ENCODE measurements around the gene NSUN6. TPM values are rescaled to one million over a fixed set of nuclear protein-coding genes. Genes with fewer than 3 reads are reported as not detected.

The NSUN6 gene
- total RNA-seq, 6 donors from 2014 or later: 5.9 to 35.6 (median 16.0) TPM

- H3K4me3 ChIP-seq: no peak overlapping the region
These were observed 136.8 kb downstream of the NSUN6 start for GRCh38 chr10:18514537-18514936.

GRCh38 chr10:18508587-18508986 lies 142.8 kb downstream of the NSUN6 start:
- no peaks in the 10 kb centered on the region for H3K9me3 ChIP-seq
- H3K4me1 ChIP-seq: no peaks in the 10 kb centered on the region
- WGBS, 2 donors: 77 to 78% methylated on average over 4 of the region's 4 CpGs
- H3K36me3 ChIP-seq: no peaks in the 10 kb centered on the region
- no peaks in the 10 kb centered on the region for H3K27me3 ChIP-seq
- no peak for TF ChIP-seq CTCF (IDR thresholded peaks at IDR 0.05)
- TF ChIP-seq POLR2A (IDR thresholded peaks at IDR 0.05): no peak
- TF ChIP-seq POLR2AphosphoS5 (IDR thresholded peaks at IDR 0.05): no peak
- no peak for TF ChIP-seq EP300 (IDR thresholded peaks at IDR 0.05)
- H3K27ac ChIP-seq: no peak overlapping the region
- DNase-seq: no peak
- no peak overlapping the region for H3K4me3 ChIP-seq
- ATAC-seq (ENCODE audit: low FRiP score in 2 of 2): no peak

More at GRCh38 chr10:18514537-18514936, 136.8 kb downstream of the NSUN6 start:
- Histone ChIP-seq H3K27me3 (no peaks in the 10 kb centered on the region), H3K36me3 (no peaks in the 10 kb centered on the region), H3K9me3 (no peaks in the 10 kb centered on the region), H3K4me1 (no peaks in the 10 kb centered on the region), H3K27ac (no peak overlapping the region)
- ATAC-seq (ENCODE audit: low FRiP score in 2 of 2) (no peak), DNase-seq (no peak)
- TF ChIP-seq CTCF (IDR thresholded peaks at IDR 0.05) (no peak), POLR2AphosphoS5 (IDR thresholded peaks at IDR 0.05) (no peak), POLR2A (IDR thresholded peaks at IDR 0.05) (no peak), EP300 (IDR thresholded peaks at IDR 0.05) (no peak)

GRCh38 chr10:18505456-18506118 lies 145.8 kb downstream of the NSUN6 start:
- Histone ChIP-seq H3K4me3 (no peak overlapping the region), H3K27me3 (no peaks in the 10 kb centered on the region), H3K9me3 (no peaks in the 10 kb centered on the region), H3K27ac (no peak overlapping the region), H3K4me1 (no peaks in the 10 kb centered on the region), H3K36me3 (no peaks in the 10 kb centered on the region)
- ATAC-seq (ENCODE audit: low FRiP score in 2 of 2) (no peak), DNase-seq (no peak)
- TF ChIP-seq POLR2AphosphoS5 (IDR thresholded peaks at IDR 0.05): no peak
- no peak for TF ChIP-seq POLR2A (IDR thresholded peaks at IDR 0.05)
- no peak for TF ChIP-seq CTCF (IDR thresholded peaks at IDR 0.05)
- TF ChIP-seq EP300 (IDR thresholded peaks at IDR 0.05): no peak
- 58 to 61% methylated on average over 11 of the region's 11 CpGs for WGBS, 2 donors

- 92 to 95% methylated on average over 5 of the region's 5 CpGs for WGBS, 2 donors
- ATAC-seq (ENCODE audit: low FRiP score in 2 of 2): no peak
- TF ChIP-seq EP300 (IDR thresholded peaks at IDR 0.05) (no peak), POLR2A (IDR thresholded peaks at IDR 0.05) (no peak)
These were observed 147.2 kb downstream of the NSUN6 start for GRCh38 chr10:18504161-18504560.

GRCh38 chr10:18501629-18502028 lies 149.8 kb downstream of the NSUN6 start:
- Histone ChIP-seq H3K27me3 (no peaks in the 10 kb centered on the region), H3K4me1 (no peaks in the 10 kb centered on the region), H3K9me3 (no peaks in the 10 kb centered on the region), H3K36me3 (no peaks in the 10 kb centered on the region), H3K27ac (no peak overlapping the region), H3K4me3 (no peak overlapping the region)
- DNase-seq (no peak), ATAC-seq (ENCODE audit: low FRiP score in 2 of 2) (no peak)
- TF ChIP-seq POLR2AphosphoS5 (IDR thresholded peaks at IDR 0.05): no peak
- no peak for TF ChIP-seq POLR2A (IDR thresholded peaks at IDR 0.05)
- no peak for TF ChIP-seq EP300 (IDR thresholded peaks at IDR 0.05)
- TF ChIP-seq CTCF (IDR thresholded peaks at IDR 0.05): no peak
- WGBS, 2 donors: 74 to 76% methylated on average over 5 of the region's 5 CpGs

More at GRCh38 chr10:18504161-18504560, 147.2 kb downstream of the NSUN6 start:
- H3K27me3 ChIP-seq: no peaks in the 10 kb centered on the region
- H3K4me3 ChIP-seq: no peak overlapping the region
- H3K9me3 ChIP-seq: no peaks in the 10 kb centered on the region
- no peaks in the 10 kb centered on the region for H3K4me1 ChIP-seq
- no peak for DNase-seq
- H3K27ac ChIP-seq: no peak overlapping the region
- H3K36me3 ChIP-seq: no peaks in the 10 kb centered on the region
